ENCODE results near the gene PRUNE2.

DNA sequence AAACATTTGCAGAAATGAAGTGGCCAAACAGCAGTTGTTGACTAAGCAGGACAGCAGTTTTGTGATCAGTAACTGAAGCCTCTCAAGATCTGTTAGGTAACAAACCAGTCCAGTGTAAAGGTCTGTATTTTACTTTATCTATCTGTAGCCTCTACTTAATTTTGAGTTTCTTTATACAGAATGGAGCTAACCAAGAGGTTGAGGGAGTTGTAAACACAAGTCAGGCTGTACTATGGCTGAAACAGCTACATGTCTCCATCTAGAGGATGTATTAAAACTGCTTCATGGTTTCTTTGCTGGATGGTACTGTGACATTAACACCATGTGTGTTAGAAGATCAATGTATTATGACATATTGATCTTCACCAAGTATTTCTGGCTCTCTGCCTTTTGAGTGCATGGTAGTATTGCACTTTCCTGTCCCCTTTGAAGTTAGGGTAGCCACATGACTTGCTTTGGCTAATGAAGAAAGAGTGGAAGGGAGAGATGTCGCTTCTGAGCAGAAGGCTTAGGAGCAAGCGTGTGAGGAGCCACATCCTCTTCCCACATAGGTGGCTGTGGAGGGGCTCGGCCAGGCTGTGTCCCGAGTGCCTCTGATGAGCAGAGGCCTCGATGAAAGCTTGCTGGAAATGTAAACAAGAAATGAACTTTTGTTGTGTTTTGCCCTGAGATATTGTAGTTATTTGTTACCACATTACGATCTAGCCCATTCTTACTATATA is 247.2 kb downstream of the PRUNE2 start:
- TF ChIP-seq, protein P1, sequence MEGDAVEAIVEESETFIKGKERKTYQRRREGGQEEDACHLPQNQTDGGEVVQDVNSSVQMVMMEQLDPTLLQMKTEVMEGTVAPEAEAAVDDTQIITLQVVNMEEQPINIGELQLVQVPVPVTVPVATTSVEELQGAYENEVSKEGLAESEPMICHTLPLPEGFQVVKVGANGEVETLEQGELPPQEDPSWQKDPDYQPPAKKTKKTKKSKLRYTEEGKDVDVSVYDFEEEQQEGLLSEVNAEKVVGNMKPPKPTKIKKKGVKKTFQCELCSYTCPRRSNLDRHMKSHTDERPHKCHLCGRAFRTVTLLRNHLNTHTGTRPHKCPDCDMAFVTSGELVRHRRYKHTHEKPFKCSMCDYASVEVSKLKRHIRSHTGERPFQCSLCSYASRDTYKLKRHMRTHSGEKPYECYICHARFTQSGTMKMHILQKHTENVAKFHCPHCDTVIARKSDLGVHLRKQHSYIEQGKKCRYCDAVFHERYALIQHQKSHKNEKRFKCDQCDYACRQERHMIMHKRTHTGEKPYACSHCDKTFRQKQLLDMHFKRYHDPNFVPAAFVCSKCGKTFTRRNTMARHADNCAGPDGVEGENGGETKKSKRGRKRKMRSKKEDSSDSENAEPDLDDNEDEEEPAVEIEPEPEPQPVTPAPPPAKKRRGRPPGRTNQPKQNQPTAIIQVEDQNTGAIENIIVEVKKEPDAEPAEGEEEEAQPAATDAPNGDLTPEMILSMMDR (IDR thresholded peaks at IDR 0.05): no peak
- no peak for TF ChIP-seq POLR2A (IDR thresholded peaks at IDR 0.05)

Data from lower leg skin (tissue), 3 donors.